OCI-LY1 (cell line): ENCODE results near the gene POU3F3.

Experiments used
- H2AFZ ChIP-seq: fragments of 200-600 bp; sonication (generic), shearing (Covaris generic); 2 replicates; pipeline ENCODE4 v1.6.0; 2014; ENCODE audit warnings: antibody characterized with exemption, mild to moderate bottlenecking, low read length
- H3F3A ChIP-seq: fragments of 200-600 bp; sonication (generic), shearing (Covaris generic); 2 replicates; pipeline ENCODE4 v1.6.0; 2014; ENCODE audit warnings: mild to moderate bottlenecking, antibody characterized with exemption, low read length, moderate library complexity; ENCODE audit not compliant: insufficient read depth
- H3K27ac ChIP-seq: fragments of 200-600 bp; sonication (generic); 2 replicates; pipeline ENCODE4 v1.5.1; 2014; ENCODE audit warnings: low read length, mixed run types, mild to moderate bottlenecking, low read depth; ENCODE audit not compliant: poor library complexity, severe bottlenecking
- H3K27me3 ChIP-seq: fragments of 200-600 bp; sonication (generic); 2 replicates; pipeline ENCODE4 v1.6.0; 2014; ENCODE audit warnings: antibody characterized with exemption, mild to moderate bottlenecking, low read length, moderate library complexity; ENCODE audit not compliant: insufficient read depth
- H3K36me3 ChIP-seq: fragments of 200-600 bp; sonication (generic); 2 replicates; pipeline ENCODE4 v1.6.1; 2014; ENCODE audit warnings: mild to moderate bottlenecking, antibody characterized with exemption, low read length, moderate library complexity, mixed read lengths; ENCODE audit not compliant: insufficient read depth
- H3K4me1 ChIP-seq: fragments of 200-600 bp; sonication (generic); 2 replicates; pipeline ENCODE4 v1.5.1; 2014; ENCODE audit warnings: mild to moderate bottlenecking, low read length, moderate library complexity; ENCODE audit not compliant: insufficient read depth, severe bottlenecking
- H3K4me2 ChIP-seq: fragments of 200-600 bp; sonication (generic), shearing (Covaris generic); 2 replicates; pipeline ENCODE4 v1.6.1; 2014; ENCODE audit warnings: low read length
- H3K4me3 ChIP-seq: fragments of 200-600 bp; sonication (generic); 2 replicates; pipeline ENCODE4 v1.5.1; 2014; ENCODE audit warnings: low read length, low read depth, mild to moderate bottlenecking, mixed read lengths; ENCODE audit not compliant: poor library complexity, severe bottlenecking
- H3K79me2 ChIP-seq: fragments of 200-600 bp; shearing (Covaris generic); 2 replicates; pipeline ENCODE4 v1.6.1; 2016; ENCODE audit warnings: mixed run types, low read length, mixed read lengths; ENCODE audit not compliant: insufficient read depth
- H3K9ac ChIP-seq: fragments of 200-600 bp; sonication (generic), shearing (Covaris generic); 2 replicates; pipeline ENCODE4 v1.6.1; 2014; ENCODE audit warnings: mild to moderate bottlenecking, low read length, mixed read lengths
- H3K9me2 ChIP-seq: fragments of 200-600 bp; sonication (generic), shearing (Covaris generic); 2 replicates; pipeline ENCODE4 v1.6.1; 2014; ENCODE audit warnings: low read depth, mild to moderate bottlenecking, low read length, mixed read lengths
- H3K9me3 ChIP-seq: fragments of 200-600 bp; shearing (Covaris generic); 2 replicates; pipeline ENCODE4 v1.6.1; 2014; ENCODE audit warnings: low read length, mixed read lengths
- H4K20me1 ChIP-seq: fragments of 200-600 bp; sonication (generic), shearing (Covaris generic); 2 replicates; pipeline ENCODE4 v1.6.0; 2016; ENCODE audit warnings: mild to moderate bottlenecking, low read length; ENCODE audit not compliant: insufficient read depth
- EZH2 ChIP-seq: fragments of 200-600 bp; sonication (generic), shearing (Covaris generic); IDR thresholded peaks from 2 replicates; pipeline ENCODE4 v1.8.0; 2017; ENCODE audit warnings: borderline replicate concordance, mixed run types, mild to moderate bottlenecking, antibody characterized with exemption, low read length, moderate library complexity, mixed read lengths
- TF ChIP-seq, protein P1 (sequence below): fragments of 200-600 bp; sonication (generic), shearing (Covaris generic); IDR thresholded peaks from 2 replicates; pipeline ENCODE4 v1.5.1; 2017; ENCODE audit warnings: mild to moderate bottlenecking, antibody characterized with exemption, low read length, moderate library complexity, mixed read lengths

The POU3F3 gene

DNA sequence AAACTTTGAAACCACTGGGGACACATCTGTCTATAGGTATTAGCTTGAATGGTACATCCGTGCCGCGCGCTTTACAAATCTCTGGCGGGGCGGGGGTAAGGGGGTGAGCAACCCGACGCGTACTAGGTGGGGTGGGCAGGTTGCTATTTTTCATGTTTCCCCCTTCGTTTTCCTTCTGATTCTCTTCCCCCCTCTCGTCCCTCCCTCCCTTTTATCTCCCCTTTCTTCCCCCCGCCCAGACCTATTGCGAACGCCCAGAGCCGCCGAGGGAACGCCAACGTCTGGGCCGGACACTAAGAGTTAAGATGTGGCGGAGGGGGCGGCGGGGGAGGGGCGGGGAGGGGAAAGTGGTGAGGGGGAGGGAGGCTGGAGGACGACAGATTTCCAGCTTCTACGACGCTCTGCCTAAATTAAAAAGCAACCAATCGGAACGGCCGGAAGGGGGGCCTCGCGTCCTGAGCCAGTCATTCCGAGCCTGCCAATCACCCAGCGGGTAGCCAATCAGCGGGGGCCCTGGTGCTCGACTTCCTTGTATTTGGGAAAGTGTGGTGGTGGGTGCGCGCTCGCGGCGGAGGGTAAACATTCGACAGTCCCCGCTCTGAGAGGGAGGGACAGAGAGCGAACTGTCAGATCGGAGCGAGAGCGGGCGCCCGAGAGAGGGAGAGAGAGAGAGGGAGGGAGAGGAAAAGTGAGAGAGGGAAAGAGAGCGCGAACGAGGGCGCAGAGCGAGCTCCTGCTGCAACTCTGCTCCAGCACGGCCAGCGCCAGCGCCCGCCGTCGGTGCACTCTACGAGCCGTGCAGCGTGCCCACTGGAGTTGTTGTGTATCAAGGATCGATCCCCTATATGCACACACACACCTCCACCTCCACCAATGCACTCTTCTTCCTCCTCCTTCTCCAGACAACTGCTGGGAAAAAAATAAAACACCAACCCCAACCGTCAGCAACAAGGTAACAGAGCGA lies at the start of gene POU3F3:
Gene POU3F3, plus strand, starts transcription at position 582 of the 964 bp plus-strand sequence. CDS start 1,396 bp downstream, outside the sequence.
- Histone ChIP-seq H3K9me3 (no peaks in the 10 kb centered on the region), H3K4me2 (peak within 1 kb of the TSS; percentile 34), H3K27ac (no peak within 1 kb of the TSS), H3K9ac (no peak within 1 kb of the TSS), H3F3A (no peaks in the 10 kb centered on the region), H3K79me2 (no peaks in the 10 kb centered on the region), H2AFZ (no peak within 1 kb of the TSS), H3K27me3 (no peaks in the 10 kb centered on the region), H3K4me3 (peak within 1 kb of the TSS; percentile 29), H4K20me1 (no peaks in the 10 kb centered on the region), H3K36me3 (no peaks in the 10 kb centered on the region), H3K9me2 (no peaks in the 10 kb centered on the region), H3K4me1 (no peaks in the 10 kb centered on the region)
- TF ChIP-seq, protein P1, sequence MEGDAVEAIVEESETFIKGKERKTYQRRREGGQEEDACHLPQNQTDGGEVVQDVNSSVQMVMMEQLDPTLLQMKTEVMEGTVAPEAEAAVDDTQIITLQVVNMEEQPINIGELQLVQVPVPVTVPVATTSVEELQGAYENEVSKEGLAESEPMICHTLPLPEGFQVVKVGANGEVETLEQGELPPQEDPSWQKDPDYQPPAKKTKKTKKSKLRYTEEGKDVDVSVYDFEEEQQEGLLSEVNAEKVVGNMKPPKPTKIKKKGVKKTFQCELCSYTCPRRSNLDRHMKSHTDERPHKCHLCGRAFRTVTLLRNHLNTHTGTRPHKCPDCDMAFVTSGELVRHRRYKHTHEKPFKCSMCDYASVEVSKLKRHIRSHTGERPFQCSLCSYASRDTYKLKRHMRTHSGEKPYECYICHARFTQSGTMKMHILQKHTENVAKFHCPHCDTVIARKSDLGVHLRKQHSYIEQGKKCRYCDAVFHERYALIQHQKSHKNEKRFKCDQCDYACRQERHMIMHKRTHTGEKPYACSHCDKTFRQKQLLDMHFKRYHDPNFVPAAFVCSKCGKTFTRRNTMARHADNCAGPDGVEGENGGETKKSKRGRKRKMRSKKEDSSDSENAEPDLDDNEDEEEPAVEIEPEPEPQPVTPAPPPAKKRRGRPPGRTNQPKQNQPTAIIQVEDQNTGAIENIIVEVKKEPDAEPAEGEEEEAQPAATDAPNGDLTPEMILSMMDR, result no peak
- TF ChIP-seq EZH2, result no peak

DNA sequence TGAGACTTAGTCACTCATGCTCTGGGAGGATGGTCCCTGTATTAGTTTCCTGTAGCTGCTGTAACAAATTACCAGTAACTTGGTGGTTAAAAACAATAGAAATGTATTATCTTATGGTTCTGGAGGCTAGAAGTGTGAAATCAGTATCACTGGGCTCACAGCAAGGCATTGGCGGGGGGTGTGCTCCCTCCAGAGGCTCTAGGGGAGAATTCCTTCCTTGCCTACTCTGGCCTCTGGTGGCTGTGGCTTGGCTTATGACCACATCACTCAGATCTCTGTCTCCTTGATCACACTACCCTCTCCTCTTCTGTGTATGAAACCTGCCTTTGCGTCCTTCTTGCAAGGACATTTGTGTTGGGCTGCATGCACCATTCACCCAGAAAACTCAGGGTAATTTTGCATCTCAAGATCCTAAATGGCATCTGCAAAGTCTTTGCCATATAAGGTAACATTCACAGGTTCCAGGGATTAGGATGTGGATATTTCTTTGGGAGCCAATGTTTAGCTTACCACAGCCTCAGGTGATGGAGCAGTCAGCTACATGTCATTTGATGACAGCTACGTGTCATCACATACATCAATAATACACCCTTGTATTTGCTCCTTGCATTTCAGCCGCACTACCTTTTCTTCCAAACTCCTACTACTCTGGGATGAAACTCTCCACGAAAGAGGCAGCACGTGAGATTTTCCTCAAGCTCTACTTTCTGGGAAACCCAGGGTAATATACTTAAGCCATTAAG lies 49.6 kb upstream of the POU3F3 start:
- Histone ChIP-seq H3K9me2 (no peaks in the 10 kb centered on the region), H4K20me1 (no peaks in the 10 kb centered on the region), H3K4me3 (no peak overlapping the region), H2AFZ (no peak overlapping the region), H3K36me3 (no peaks in the 10 kb centered on the region), H3K27me3 (no peaks in the 10 kb centered on the region), H3K9ac (no peak overlapping the region), H3K79me2 (no peaks in the 10 kb centered on the region), H3K4me1 (no peaks in the 10 kb centered on the region), H3F3A (no peaks in the 10 kb centered on the region), H3K9me3 (no peaks in the 10 kb centered on the region), H3K4me2 (no peak overlapping the region), H3K27ac (no peak overlapping the region)
- no peak for TF ChIP-seq EZH2
- TF ChIP-seq, protein P1, result no peak

DNA sequence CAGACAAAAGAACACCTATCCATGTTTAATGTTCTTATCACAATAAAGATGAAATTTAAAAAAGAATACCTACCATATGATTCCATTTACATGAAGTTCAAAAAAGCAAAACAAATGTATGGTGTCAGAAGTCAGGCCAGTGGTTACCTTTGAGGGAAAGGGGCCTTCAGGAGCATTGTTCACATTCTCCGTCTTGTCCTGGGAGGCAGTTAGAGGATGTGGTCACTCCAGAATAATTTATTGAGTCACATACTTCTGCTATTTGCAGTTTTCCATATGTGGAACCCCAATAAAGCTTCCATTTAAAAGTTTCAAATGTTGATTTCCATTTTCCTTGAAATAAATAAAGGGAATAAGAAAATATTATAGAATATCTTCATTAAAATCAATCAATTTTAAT lies 41.6 kb upstream of the POU3F3 start:
- Histone ChIP-seq H2AFZ (no peak overlapping the region), H3K27ac (no peak overlapping the region), H3K9me2 (no peaks in the 10 kb centered on the region), H3K79me2 (no peaks in the 10 kb centered on the region), H3K27me3 (no peaks in the 10 kb centered on the region), H3K4me1 (no peaks in the 10 kb centered on the region), H3F3A (no peaks in the 10 kb centered on the region), H3K4me2 (no peak overlapping the region), H4K20me1 (no peaks in the 10 kb centered on the region), H3K4me3 (no peak overlapping the region), H3K36me3 (no peaks in the 10 kb centered on the region), H3K9me3 (no peaks in the 10 kb centered on the region), H3K9ac (no peak overlapping the region)
- TF ChIP-seq EZH2, result no peak
- TF ChIP-seq, protein P1, result no peak
